ENCODE data around the gene C17orf107.

DNA sequence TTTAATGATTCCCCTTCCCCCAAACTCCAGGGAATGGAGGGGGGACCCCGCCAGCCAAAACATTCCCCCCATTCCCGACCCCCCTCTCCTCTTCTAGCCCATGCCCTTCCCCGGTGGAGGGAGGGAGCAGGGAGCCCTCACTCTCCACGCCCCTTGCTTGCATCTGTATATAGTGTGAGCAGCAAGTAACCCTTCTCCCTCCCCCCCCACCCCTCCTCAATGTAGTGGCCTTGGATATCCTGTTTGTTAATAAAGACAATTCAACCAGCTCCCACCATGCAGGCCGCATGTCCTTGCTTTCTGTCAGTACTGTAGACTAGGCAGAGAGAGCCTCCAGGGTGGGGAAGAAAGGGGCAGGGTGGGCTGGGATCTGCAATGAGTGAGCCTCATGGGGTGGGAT lies 1.6 kb upstream of the C17orf107 start:
- TF ChIP-seq EZH2 (IDR thresholded peaks at IDR 0.05; ENCODE audit: borderline replicate concordance, low read depth, low read length, poor library complexity, severe bottlenecking), result no peak
- TF ChIP-seq, protein P1, sequence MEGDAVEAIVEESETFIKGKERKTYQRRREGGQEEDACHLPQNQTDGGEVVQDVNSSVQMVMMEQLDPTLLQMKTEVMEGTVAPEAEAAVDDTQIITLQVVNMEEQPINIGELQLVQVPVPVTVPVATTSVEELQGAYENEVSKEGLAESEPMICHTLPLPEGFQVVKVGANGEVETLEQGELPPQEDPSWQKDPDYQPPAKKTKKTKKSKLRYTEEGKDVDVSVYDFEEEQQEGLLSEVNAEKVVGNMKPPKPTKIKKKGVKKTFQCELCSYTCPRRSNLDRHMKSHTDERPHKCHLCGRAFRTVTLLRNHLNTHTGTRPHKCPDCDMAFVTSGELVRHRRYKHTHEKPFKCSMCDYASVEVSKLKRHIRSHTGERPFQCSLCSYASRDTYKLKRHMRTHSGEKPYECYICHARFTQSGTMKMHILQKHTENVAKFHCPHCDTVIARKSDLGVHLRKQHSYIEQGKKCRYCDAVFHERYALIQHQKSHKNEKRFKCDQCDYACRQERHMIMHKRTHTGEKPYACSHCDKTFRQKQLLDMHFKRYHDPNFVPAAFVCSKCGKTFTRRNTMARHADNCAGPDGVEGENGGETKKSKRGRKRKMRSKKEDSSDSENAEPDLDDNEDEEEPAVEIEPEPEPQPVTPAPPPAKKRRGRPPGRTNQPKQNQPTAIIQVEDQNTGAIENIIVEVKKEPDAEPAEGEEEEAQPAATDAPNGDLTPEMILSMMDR (conservative IDR thresholded peaks at IDR 0.05; ENCODE audit: low read depth, low read length), result no peak
